Transverse colon (tissue), 4 donors: ENCODE results near the gene MGLL. TPM values are rescaled to one million over a fixed set of nuclear protein-coding genes. Genes with fewer than 3 reads are reported as not detected.

ENCODE experiments used
- DNase-seq: peaks from one replicate; pipeline ENCODE4 v3.0.0-alpha.2; 2019
- H3K27ac ChIP-seq, 4 donors: fragments of 200-600 bp; sonication (generic); 2 replicates each; pipeline ENCODE4 v1.5.1; 2016 to 2018; ENCODE audit warnings: inconsistent platforms in 4 of 4
- H3K27me3 ChIP-seq: fragments of 200-600 bp; sonication (generic); 2 replicates; pipeline ENCODE4 v1.5.1; 2017; ENCODE audit warnings: inconsistent platforms
- H3K36me3 ChIP-seq, 4 donors: fragments of 200-600 bp; sonication (generic); 2 replicates each; pipeline ENCODE4 v1.5.1; 2017 to 2019; ENCODE audit warnings: inconsistent platforms in 4 of 4
- H3K4me1 ChIP-seq, 4 donors: fragments of 200-600 bp; sonication (generic); 2 replicates each; pipeline ENCODE4 v1.5.1; 2017 to 2020; ENCODE audit warnings: inconsistent platforms in 4 of 4
- H3K4me3 ChIP-seq, 4 donors: fragments of 200-600 bp; sonication (generic); 1 replicate in 1 of 4; 2 replicates in 3 of 4; pipeline versions ENCODE4 v1.5.1 to v1.6.1; 2017 to 2019; ENCODE audit warnings: inconsistent platforms in 4 of 4
- H3K9me3 ChIP-seq, 2 donors: fragments of 200-600 bp; sonication (generic); 2 replicates each; pipeline ENCODE4 v1.5.1; 2017 to 2019; ENCODE audit warnings: inconsistent platforms in 2 of 2
- EP300 ChIP-seq: sonication (generic); formaldehyde crosslinking; IDR thresholded peaks from one replicate; pipeline ENCODE4 v1.6.1; 2017; ENCODE audit warnings: antibody characterized with exemption, low read depth
- POLR2A ChIP-seq: fragments of 450-650 bp; IDR thresholded peaks from one replicate; pipeline ENCODE4 v1.6.1; 2016; ENCODE audit warnings: antibody characterized with exemption, mild to moderate bottlenecking, moderate library complexity
- POLR2AphosphoS5 ChIP-seq, 3 donors: sonication (generic); formaldehyde crosslinking; IDR thresholded peaks; one replicate each; pipeline ENCODE4 v1.6.1; 2016; ENCODE audit warnings: antibody characterized with exemption in 3 of 3
- WGBS, 2 donors: methylation state at CpG; one replicate each; pipeline ENCODE4 v1.1.5; 2018; ENCODE audit warnings: low coverage in 1 of 2; 5-methylcytosine and 5-hydroxymethylcytosine counted together
- in situ Hi-C, 4 donors: fragments of 200-750 bp; cut with MboI; loops; one replicate each; pipeline versions ENCODE4 v1.15.0 to v1.15.1; 2017; ENCODE audit warnings: low sequenced_read_pairs in 3 of 4, low pct_ligation_motif_present in 1 of 4, low pct_unique_long_range_greater_than_20kb in 1 of 4
- intact Hi-C: fragments of 100-400 bp; cut with DNase I; formaldehyde crosslinking; loops from one replicate; pipeline ENCODE4 v1.15.1; 2023; ENCODE audit warnings: low total_unique reads
- total RNA-seq, 4 donors: library from RNA; depleted of rRNA; stranded (reverse); fragments of >200 nt; gene quantifications; one replicate each; pipeline ENCODE4 v1.1.0, GENCODE V29; 2016
- TF ChIP-seq, protein P1 (sequence below), 5 experiments: fragments of 200-600 bp in 3 of 5; fragments of 450-650 bp in 2 of 5; sonication (generic) in 3 of 5; IDR thresholded peaks; 1 replicate in 2 of 5; 2 replicates in 3 of 5; pipeline ENCODE4 v1.5.1; 2016 to 2017; ENCODE audit warnings: antibody characterized with exemption in 5 of 5, inconsistent platforms in 3 of 5, mild to moderate bottlenecking in 2 of 5, moderate library complexity in 1 of 5

The MGLL gene
- total RNA-seq, 4 donors from 2014 or later, result 150 to 329 (median 294) TPM

DNA sequence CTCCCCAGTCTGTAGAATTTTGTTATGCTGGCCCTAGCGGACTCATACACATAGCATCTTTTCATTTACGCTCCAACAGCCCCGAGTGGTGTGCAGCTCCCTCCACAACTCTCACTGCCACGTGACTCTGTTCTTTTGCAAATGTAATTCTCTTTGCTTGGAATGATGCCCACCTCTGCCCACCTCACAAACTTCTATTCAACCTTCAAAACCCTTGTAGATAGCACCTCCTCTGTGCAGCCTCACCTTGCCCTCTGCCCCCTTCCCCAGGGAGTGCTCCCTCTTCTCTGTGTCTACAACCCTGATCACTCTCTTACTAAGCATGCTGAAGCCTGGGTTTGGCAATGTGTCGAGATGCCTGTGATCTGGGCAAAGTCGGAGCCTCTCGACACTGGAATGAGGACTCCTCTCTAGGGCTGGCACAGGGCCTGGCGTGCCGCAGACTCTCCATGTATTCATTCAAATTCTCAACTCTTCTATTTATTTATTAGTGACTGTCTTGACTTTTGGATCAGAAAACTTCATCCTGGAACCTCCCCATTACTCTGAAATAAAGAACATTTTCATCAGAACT, 73.5 kb downstream of the MGLL start:
- Histone ChIP-seq H3K36me3 (no peaks in the 10 kb centered on the region), H3K4me1 (peaks cover 33 to 75% (median 38%) of the 10 kb centered on the region in 4 donors), H3K9me3 (no peaks in the 10 kb centered on the region), H3K27me3 (no peaks in the 10 kb centered on the region), H3K4me3 (no peak overlapping the region), H3K27ac (peak overlapping the region; percentile 64 to 75 (median 74))
- TF ChIP-seq POLR2AphosphoS5 (IDR thresholded peaks at IDR 0.05) (no peak), POLR2A (no peak), EP300 (no peak)
- TF ChIP-seq, protein P1, sequence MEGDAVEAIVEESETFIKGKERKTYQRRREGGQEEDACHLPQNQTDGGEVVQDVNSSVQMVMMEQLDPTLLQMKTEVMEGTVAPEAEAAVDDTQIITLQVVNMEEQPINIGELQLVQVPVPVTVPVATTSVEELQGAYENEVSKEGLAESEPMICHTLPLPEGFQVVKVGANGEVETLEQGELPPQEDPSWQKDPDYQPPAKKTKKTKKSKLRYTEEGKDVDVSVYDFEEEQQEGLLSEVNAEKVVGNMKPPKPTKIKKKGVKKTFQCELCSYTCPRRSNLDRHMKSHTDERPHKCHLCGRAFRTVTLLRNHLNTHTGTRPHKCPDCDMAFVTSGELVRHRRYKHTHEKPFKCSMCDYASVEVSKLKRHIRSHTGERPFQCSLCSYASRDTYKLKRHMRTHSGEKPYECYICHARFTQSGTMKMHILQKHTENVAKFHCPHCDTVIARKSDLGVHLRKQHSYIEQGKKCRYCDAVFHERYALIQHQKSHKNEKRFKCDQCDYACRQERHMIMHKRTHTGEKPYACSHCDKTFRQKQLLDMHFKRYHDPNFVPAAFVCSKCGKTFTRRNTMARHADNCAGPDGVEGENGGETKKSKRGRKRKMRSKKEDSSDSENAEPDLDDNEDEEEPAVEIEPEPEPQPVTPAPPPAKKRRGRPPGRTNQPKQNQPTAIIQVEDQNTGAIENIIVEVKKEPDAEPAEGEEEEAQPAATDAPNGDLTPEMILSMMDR (IDR thresholded peaks at IDR 0.05), result no peak
- 76 to 88% methylated on average over 3 to 9 of the region's 9 CpGs for WGBS, 2 donors
- intact Hi-C loops (no loop called here), in situ Hi-C loops (no loop called here)
- DNase-seq, result no peak

DNA sequence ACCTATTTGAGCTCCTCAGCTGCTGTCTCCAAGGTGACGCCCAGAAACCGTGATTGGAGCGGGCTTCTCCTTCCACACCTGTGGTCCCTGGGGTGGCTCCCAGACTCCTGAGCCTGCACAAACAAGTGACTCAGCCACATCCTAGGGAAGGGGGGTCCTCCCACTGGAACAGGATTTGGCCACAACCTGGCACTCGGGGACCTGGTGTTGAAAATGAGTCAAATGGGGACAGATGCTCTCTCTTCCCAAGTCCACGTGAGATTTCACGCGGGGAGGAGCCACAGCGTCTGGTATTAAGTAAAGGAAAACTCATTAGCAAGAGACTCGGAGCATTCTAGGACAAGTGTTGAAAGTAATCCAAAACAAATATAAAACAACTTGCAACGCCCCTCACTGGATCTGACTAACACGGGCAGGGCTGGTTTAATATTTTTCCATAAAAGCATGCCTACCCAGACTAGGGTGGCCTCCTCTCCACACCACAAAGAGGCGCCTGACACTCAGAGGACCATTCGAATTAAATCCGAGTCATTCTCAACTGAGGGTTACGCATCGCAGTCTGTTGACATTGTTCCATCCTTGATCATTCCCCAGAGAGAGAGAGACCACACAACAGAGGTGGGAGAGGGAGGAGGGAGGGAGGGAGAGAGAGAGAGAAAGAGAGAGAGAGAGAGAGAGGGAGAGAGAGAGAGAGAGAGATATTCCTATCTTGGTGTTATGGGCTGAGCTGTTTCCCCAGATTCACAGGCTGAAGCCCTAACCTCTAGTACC, 74.4 kb downstream of the MGLL start:
- TF ChIP-seq, protein P1 (IDR thresholded peaks at IDR 0.05), result peak in 2 of 5 experiments; percentile 6 to 15
- TF ChIP-seq POLR2A, result no peak
- peak in 2 of 3 donors; percentile 27 to 34 for TF ChIP-seq POLR2AphosphoS5 (IDR thresholded peaks at IDR 0.05)
- no peak for TF ChIP-seq EP300
- H3K9me3 ChIP-seq, result no peaks in the 10 kb centered on the region
- H3K4me3 ChIP-seq, result no peak overlapping the region
- peak overlapping the region; percentile 64 to 75 (median 74) for H3K27ac ChIP-seq
- no peaks in the 10 kb centered on the region for H3K36me3 ChIP-seq
- peaks cover 33 to 79% (median 40%) of the 10 kb centered on the region in 4 donors for H3K4me1 ChIP-seq
- peak; percentile 71 for DNase-seq
- H3K27me3 ChIP-seq, result no peaks in the 10 kb centered on the region
- WGBS, 2 donors, result 28 to 40% methylated on average over 2 to 16 of the region's 16 CpGs
- intact Hi-C loops (no loop called here), in situ Hi-C loops (no loop called here)

DNA sequence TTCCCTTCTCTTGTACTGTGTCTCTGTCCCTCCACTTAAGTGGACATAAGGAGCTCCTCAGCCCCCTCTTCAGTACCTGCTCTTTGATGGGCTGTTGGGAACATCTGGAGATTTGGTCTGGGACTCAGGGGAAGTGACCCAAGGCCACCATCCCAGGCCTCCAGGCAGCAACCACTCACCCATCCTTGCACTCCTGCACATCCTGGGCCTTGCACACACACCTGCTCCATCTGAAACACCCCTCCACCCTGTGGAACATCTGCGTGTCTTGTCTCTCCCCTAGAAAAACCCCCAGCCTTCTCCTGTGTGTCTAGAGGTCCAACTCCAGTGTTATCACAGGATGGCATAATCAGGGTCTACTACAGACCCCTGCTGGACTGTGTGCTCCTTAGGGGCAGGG, 75.2 kb downstream of the MGLL start:
- 92% methylated on average over 1 of the region's 1 CpG; no CpG with 5 or more reads in 1 of the 2 donors for WGBS, 2 donors
- Histone ChIP-seq H3K4me1 (peaks cover 33 to 73% (median 38%) of the 10 kb centered on the region in 4 donors), H3K9me3 (no peaks in the 10 kb centered on the region), H3K36me3 (no peaks in the 10 kb centered on the region), H3K4me3 (no peak overlapping the region), H3K27me3 (no peaks in the 10 kb centered on the region), H3K27ac (peak overlapping the region; percentile 64 to 75 (median 74))
- no peak for TF ChIP-seq EP300
- TF ChIP-seq, protein P1 (IDR thresholded peaks at IDR 0.05), result no peak
- TF ChIP-seq POLR2AphosphoS5 (IDR thresholded peaks at IDR 0.05), result no peak
- TF ChIP-seq POLR2A, result no peak
- in situ Hi-C loops, result no loop called here
- no peak for DNase-seq
- intact Hi-C loops, result no loop called here

DNA sequence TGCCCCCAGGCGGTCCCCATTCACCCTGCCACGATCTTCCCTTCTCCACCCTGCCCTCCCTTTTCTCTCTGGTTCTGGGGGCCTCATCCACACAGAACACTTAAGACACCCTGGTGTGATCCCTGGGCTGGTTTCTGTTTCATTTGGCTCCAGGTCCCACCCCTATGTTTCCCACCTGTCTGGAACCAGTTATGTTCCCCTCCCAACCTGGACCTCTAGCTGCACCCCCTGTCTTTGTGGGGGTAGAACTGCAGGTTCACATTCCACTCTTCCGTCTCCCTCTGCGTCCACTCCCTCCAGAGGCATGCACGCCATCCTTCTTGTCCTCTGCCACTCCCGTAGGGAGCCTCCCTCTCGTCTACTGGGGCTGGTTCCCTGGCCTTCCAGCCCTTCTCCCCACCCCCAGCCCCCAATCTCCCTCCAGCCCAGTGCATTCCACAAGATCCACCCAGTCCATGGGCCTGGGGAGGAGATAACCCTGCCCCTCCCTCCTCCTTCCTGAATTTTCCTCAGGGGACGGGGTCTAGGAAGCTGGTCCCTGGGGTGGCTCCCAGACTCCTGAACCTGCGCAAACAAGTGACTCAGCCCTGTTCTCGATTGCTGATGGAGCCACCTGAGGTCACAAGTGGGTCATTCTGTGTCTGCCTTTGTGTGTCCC, 75.8 kb downstream of the MGLL start:
- WGBS, 2 donors, result 50 to 74% methylated on average over 2 to 10 of the region's 10 CpGs
- TF ChIP-seq, protein P1 (IDR thresholded peaks at IDR 0.05), result peak in 3 of 5 experiments; percentile 29 to 65 (median 29)
- TF ChIP-seq POLR2A, result no peak
- in situ Hi-C loops, result no loop called here
- Histone ChIP-seq H3K27ac (peak overlapping the region; percentile 64 to 75 (median 74)), H3K4me3 (no peak overlapping the region), H3K4me1 (peaks cover 33 to 73% (median 38%) of the 10 kb centered on the region in 4 donors), H3K36me3 (no peaks in the 10 kb centered on the region), H3K27me3 (no peaks in the 10 kb centered on the region), H3K9me3 (no peaks in the 10 kb centered on the region)
- DNase-seq, result peak; percentile 64
- intact Hi-C loops, result no loop called here
